ENCODE measurements around the gene EFCAB11.
A peak's percentile ranks its signal among the peaks of the same experiment; 100 is the strongest.

Gene EFCAB11

GRCh38 chr14:89915114-89915878, 39.2 kb downstream of the EFCAB11 start:
- TF ChIP-seq ZNF70 (CRISPR knock-in tag; IDR thresholded peaks at IDR 0.05) (no peak), PPARA (CRISPR knock-in tag; IDR thresholded peaks at IDR 0.05; ENCODE audit: borderline replicate concordance) (no peak)

GRCh38 chr14:89912667-89913211, 41.8 kb downstream of the EFCAB11 start:
- TF ChIP-seq ZC3H10 (CRISPR knock-in tag; IDR thresholded peaks at IDR 0.05) (0 out of 2 replicates have a peak, but pooled peaks have one; percentile 61), ISL1 (CRISPR knock-in tag; IDR thresholded peaks at IDR 0.05) (peak; percentile 81), CREB5 (CRISPR knock-in tag; IDR thresholded peaks at IDR 0.05; ENCODE audit: low read depth) (peak; percentile 76), ESRRG (CRISPR knock-in tag; IDR thresholded peaks at IDR 0.05) (no peak)
- ATAC-seq: peak; percentile 89

More at GRCh38 chr14:89915114-89915878, 39.2 kb downstream of the EFCAB11 start:
- peak; percentile 33; the same call in 1 of the 3 replicates for ATAC-seq

- peak; percentile 7 for ATAC-seq
- TF ChIP-seq ZC3H10 (CRISPR knock-in tag; IDR thresholded peaks at IDR 0.05): no peak
- TF ChIP-seq CREB5 (CRISPR knock-in tag; IDR thresholded peaks at IDR 0.05; ENCODE audit: low read depth): no peak
- TF ChIP-seq OSR1 (CRISPR knock-in tag; IDR thresholded peaks at IDR 0.05): no peak
- no peak for TF ChIP-seq ZFP3 (CRISPR knock-in tag; IDR thresholded peaks at IDR 0.05)
- TF ChIP-seq PATZ1 (CRISPR knock-in tag; IDR thresholded peaks at IDR 0.05; ENCODE audit: borderline replicate concordance): no peak
- no peak for TF ChIP-seq ARNTL (CRISPR knock-in tag; IDR thresholded peaks at IDR 0.05; ENCODE audit: borderline replicate concordance, low read depth)
- TF ChIP-seq TSHZ2 (CRISPR knock-in tag; IDR thresholded peaks at IDR 0.05): no peak
- no peak for TF ChIP-seq SNAI2 (CRISPR knock-in tag; IDR thresholded peaks at IDR 0.05)
- TF ChIP-seq ZNF70 (CRISPR knock-in tag; IDR thresholded peaks at IDR 0.05): no peak
- TF ChIP-seq ZFP30 (CRISPR knock-in tag; IDR thresholded peaks at IDR 0.05): no peak
- no peak for TF ChIP-seq ZNF565 (CRISPR knock-in tag; conservative IDR thresholded peaks at IDR 0.05; ENCODE audit: low read depth)
Observed at GRCh38 chr14:89912221-89912620, 42.3 kb downstream of the EFCAB11 start.

GRCh38 chr14:89911010-89911919, 43.3 kb downstream of the EFCAB11 start:
- no peak for TF ChIP-seq PATZ1 (CRISPR knock-in tag; IDR thresholded peaks at IDR 0.05; ENCODE audit: borderline replicate concordance)
- TF ChIP-seq ISL1 (CRISPR knock-in tag; IDR thresholded peaks at IDR 0.05): peak; percentile 42
- TF ChIP-seq ZNF565 (CRISPR knock-in tag; conservative IDR thresholded peaks at IDR 0.05; ENCODE audit: low read depth): no peak
- ATAC-seq: peak; percentile 50
